ENCODE measurements around the gene CDON.

- TF ChIP-seq POLR2A (IDR thresholded peaks at IDR 0.05): no peak
- no peak for TF ChIP-seq CTCF (IDR thresholded peaks at IDR 0.05)
Measured at GRCh38 chr11:126049159-126049558, 13.5 kb downstream of the CDON start.
